DMS 273 treated with DMSO at 0.1 percent for 48 hours (cell line): ENCODE data around the gene AKAP9.
A peak's percentile ranks its signal among the peaks of the same experiment; 100 is the strongest.
"Not testable (repeated sequence)": the region's sequence is repeated elsewhere in the genome, so short reads cannot be mapped to it uniquely, and the experiment has no call there.

ENCODE experiments used
- DNase-seq: peaks from one replicate; lab custom pipeline; 2025; lab: John Stamatoyannopoulos, UW

Gene AKAP9

GRCh38 chr7:91940572-91941341 is at the start of gene AKAP9:
TSS of gene AKAP9 (plus strand) at chr7:91940862. CDS start at chr7:91941100, 238 bp downstream.
- DNase-seq, result peak; percentile 89

GRCh38 chr7:91892099-91892705 is 48.5 kb upstream of the AKAP9 start:
- DNase-seq, result peak; percentile 77

GRCh38 chr7:91892821-91893340 is 47.8 kb upstream of the AKAP9 start:
- peak; percentile 86 for DNase-seq

- DNase-seq, result peak; percentile 41
Measured at GRCh38 chr7:91893699-91894098, 47.0 kb upstream of the AKAP9 start.

- peak; percentile 76 for DNase-seq
Measured at GRCh38 chr7:91894781-91895480, 45.7 kb upstream of the AKAP9 start.

- no peak for DNase-seq
Measured at GRCh38 chr7:91898240-91898992, 42.2 kb upstream of the AKAP9 start.

GRCh38 chr7:91899563-91899962 is 41.1 kb upstream of the AKAP9 start:
- no peak for DNase-seq

- no peak for DNase-seq
Measured at GRCh38 chr7:91910171-91910570, 30.5 kb upstream of the AKAP9 start.

GRCh38 chr7:91911121-91911520 is 29.5 kb upstream of the AKAP9 start:
- DNase-seq, result no peak

GRCh38 chr7:91912494-91912893 is 28.2 kb upstream of the AKAP9 start:
- no peak for DNase-seq

GRCh38 chr7:91913612-91914011 is 27.1 kb upstream of the AKAP9 start:
- no peak for DNase-seq

- no peak for DNase-seq
Measured at GRCh38 chr7:91915401-91916050, 25.1 kb upstream of the AKAP9 start.

GRCh38 chr7:91916051-91916440 is 24.6 kb upstream of the AKAP9 start:
- no peak for DNase-seq

GRCh38 chr7:91918356-91918755 is 22.3 kb upstream of the AKAP9 start:
- no peak for DNase-seq

- no peak for DNase-seq
Measured at GRCh38 chr7:91922857-91923256, 17.8 kb upstream of the AKAP9 start.

GRCh38 chr7:91927912-91928311 is 12.8 kb upstream of the AKAP9 start:
- DNase-seq, result no peak

- no peak for DNase-seq
Measured at GRCh38 chr7:91929463-91929862, 11.2 kb upstream of the AKAP9 start.

GRCh38 chr7:91940171-91940570 is 491 bp upstream of the AKAP9 start:
- peak; percentile 60 for DNase-seq

- DNase-seq, result peak; percentile 30
Measured at GRCh38 chr7:91941450-91941849, 788 bp downstream of the AKAP9 start.

GRCh38 chr7:91942312-91942711 is 1.6 kb downstream of the AKAP9 start:
- no peak for DNase-seq

GRCh38 chr7:91944970-91945369 is 4.3 kb downstream of the AKAP9 start:
- not testable (repeated sequence) for DNase-seq

GRCh38 chr7:91945476-91945875 is 4.8 kb downstream of the AKAP9 start:
- no peak for DNase-seq
